Activated B cell treated with CpG ODN at 0.5 μM for 24 hours (primary cell): ENCODE measurements around the gene RHOBTB3. TPM values are rescaled to one million over a fixed set of nuclear protein-coding genes. Genes with fewer than 3 reads are reported as not detected.

ENCODE experiments used
- ATAC-seq: fragments of 200-7000 bp; cut with Tn5 transposase; one replicate; pipeline ENCODE4 v1.10.0; 2021; ENCODE audit warnings: low read depth, mild to moderate bottlenecking, moderate library complexity
- CTCF ChIA-PET: fragments of 350-600 bp; sonication (Branson Sonifier 250); formaldehyde crosslinking; loops from one replicate; lab custom pipeline; 2021; ENCODE audit warnings: antibody characterized with exemption; lab: Charles Lee
- POLR2A ChIA-PET: fragments of 350-600 bp; sonication (Branson Sonifier 250); formaldehyde crosslinking; loops from one replicate; lab custom pipeline; 2021; ENCODE audit warnings: antibody characterized with exemption; lab: Charles Lee
- DNase-seq: peaks from one replicate; pipeline ENCODE4 v3.0.0; 2022
- H3K27ac Mint-ChIP-seq: one replicate; pipeline ENCODE4 v1.8.0; 2020; ENCODE audit warnings: mixed read lengths
- H3K27me3 Mint-ChIP-seq: one replicate; pipeline ENCODE4 v1.8.0; 2021; ENCODE audit warnings: mixed read lengths
- H3K36me3 Mint-ChIP-seq: one replicate; pipeline ENCODE4 v1.8.0; 2021; ENCODE audit warnings: low read depth, mixed read lengths
- H3K4me1 Mint-ChIP-seq: one replicate; pipeline ENCODE4 v1.8.0; 2021; ENCODE audit warnings: mixed read lengths
- H3K4me3 Mint-ChIP-seq: one replicate; pipeline ENCODE4 v1.8.0; 2020; ENCODE audit warnings: mild to moderate bottlenecking, mixed read lengths
- H3K9me3 Mint-ChIP-seq: one replicate; pipeline ENCODE4 v1.8.0; 2020; ENCODE audit warnings: mixed read lengths
- intact Hi-C: fragments of 100-400 bp; cut with micrococcal nuclease; formaldehyde crosslinking; loops from one replicate; pipeline ENCODE4 v1.15.1; 2024
- total RNA-seq: library from RNA; stranded (reverse); gene quantifications from 2 replicates; pipeline ENCODE4 v1.2.3, GENCODE V29; 2022
- TF ChIP-seq, protein P1 (sequence below): fragments of 200-600 bp; IDR thresholded peaks from one replicate; pipeline ENCODE4 v1.8.0; 2022; ENCODE audit warnings: antibody characterized with exemption, mild to moderate bottlenecking

The RHOBTB3 gene
- total RNA-seq, 1 donor from 2014 or later, result 3.3 TPM

DNA sequence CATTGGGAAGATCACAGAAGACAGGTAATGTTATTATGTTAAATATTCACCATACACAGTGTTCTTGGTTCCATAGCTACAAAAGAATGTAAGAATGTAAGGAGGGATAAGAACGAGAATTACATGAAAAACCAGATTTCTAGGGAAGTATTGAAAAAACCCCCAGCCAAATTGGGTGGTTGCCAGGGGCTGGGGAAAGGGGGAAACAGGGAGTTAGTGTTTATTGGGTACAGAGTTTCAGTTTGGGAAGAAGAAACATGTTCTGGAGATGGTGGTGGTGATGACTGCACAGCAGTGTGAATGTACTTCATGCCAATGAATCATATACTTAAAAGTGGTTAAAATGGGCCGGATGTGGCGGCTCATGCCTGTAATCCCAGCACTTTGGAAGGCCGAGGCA, 51.0 kb downstream of the RHOBTB3 start:
- Mint-ChIP-seq H3K27ac (no peak overlapping the region), H3K36me3 (no peaks in the 10 kb centered on the region)
- CTCF ChIA-PET, result interaction anchor here (1.0 to 7.0 kb wide), 22 partner anchors 11 to 554 kb away, joined by 3 to 389 read pairs (median 13); partner anchors contain the start of genes GLRX, RFESD and RHOBTB3

DNA sequence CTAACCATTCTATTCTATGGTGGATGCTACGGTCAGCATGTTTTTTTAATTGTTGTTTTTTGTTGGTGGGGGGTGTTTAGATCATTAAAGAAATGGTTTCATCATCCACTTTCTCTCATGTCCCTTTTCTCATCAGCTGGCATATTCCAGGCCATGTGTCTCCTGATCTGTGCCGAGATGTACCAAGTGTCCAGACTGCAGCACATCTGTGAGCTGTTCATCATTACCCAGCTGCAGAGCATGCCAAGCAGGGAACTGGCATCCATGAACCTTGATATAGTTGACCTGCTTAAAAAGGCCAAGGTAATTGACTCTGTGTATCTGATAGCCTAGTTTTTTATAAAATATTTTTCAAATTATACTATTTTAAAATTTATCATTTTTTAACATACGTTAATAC, 52.5 kb downstream of the RHOBTB3 start:
- TF ChIP-seq, protein P1, sequence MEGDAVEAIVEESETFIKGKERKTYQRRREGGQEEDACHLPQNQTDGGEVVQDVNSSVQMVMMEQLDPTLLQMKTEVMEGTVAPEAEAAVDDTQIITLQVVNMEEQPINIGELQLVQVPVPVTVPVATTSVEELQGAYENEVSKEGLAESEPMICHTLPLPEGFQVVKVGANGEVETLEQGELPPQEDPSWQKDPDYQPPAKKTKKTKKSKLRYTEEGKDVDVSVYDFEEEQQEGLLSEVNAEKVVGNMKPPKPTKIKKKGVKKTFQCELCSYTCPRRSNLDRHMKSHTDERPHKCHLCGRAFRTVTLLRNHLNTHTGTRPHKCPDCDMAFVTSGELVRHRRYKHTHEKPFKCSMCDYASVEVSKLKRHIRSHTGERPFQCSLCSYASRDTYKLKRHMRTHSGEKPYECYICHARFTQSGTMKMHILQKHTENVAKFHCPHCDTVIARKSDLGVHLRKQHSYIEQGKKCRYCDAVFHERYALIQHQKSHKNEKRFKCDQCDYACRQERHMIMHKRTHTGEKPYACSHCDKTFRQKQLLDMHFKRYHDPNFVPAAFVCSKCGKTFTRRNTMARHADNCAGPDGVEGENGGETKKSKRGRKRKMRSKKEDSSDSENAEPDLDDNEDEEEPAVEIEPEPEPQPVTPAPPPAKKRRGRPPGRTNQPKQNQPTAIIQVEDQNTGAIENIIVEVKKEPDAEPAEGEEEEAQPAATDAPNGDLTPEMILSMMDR, result no peak
- intact Hi-C loops, result loop anchor here (5.0 to 10.0 kb wide), 2 partner anchors 179 to 821 kb away; partner anchors contain the start of gene ELL2
- Mint-ChIP-seq H3K27me3 (no peaks in the 10 kb centered on the region), H3K36me3 (no peaks in the 10 kb centered on the region), H3K27ac (no peak overlapping the region), H3K9me3 (no peaks in the 10 kb centered on the region), H3K4me3 (no peak overlapping the region), H3K4me1 (peaks cover 7% of the 10 kb centered on the region)
- CTCF ChIA-PET, result interaction anchor here (0.9 to 7.0 kb wide), 5 partner anchors 25 to 139 kb away, joined by 3 to 389 read pairs (median 47); partner anchors contain the start of gene RFESD
- ATAC-seq (no peak), DNase-seq (no peak)
- POLR2A ChIA-PET, result interaction anchor here (0.7 to 1.2 kb wide), 2 partner anchors 37 to 60 kb away, joined by 3 to 16 read pairs; no protein-coding TSS in a partner anchor

More for the DNA sequence above, 51.0 kb downstream of the RHOBTB3 start:
- no peaks in the 10 kb centered on the region for H3K27me3 Mint-ChIP-seq
- POLR2A ChIA-PET, result interaction anchor here (1.2 to 1.8 kb wide), 3 partner anchors 26 to 40 kb away, joined by 3 to 16 read pairs (median 12); partner anchors contain the start of gene GLRX
- H3K9me3 Mint-ChIP-seq, result no peaks in the 10 kb centered on the region
- intact Hi-C loops, result loop anchor here (5.0 to 10.0 kb wide), 2 partner anchors 180 to 823 kb away; partner anchors contain the start of gene ELL2
- DNase-seq (no peak), ATAC-seq (no peak)
- H3K4me1 Mint-ChIP-seq, result peaks cover 7% of the 10 kb centered on the region
- TF ChIP-seq, protein P1, result no peak
- H3K4me3 Mint-ChIP-seq, result no peak overlapping the region

DNA sequence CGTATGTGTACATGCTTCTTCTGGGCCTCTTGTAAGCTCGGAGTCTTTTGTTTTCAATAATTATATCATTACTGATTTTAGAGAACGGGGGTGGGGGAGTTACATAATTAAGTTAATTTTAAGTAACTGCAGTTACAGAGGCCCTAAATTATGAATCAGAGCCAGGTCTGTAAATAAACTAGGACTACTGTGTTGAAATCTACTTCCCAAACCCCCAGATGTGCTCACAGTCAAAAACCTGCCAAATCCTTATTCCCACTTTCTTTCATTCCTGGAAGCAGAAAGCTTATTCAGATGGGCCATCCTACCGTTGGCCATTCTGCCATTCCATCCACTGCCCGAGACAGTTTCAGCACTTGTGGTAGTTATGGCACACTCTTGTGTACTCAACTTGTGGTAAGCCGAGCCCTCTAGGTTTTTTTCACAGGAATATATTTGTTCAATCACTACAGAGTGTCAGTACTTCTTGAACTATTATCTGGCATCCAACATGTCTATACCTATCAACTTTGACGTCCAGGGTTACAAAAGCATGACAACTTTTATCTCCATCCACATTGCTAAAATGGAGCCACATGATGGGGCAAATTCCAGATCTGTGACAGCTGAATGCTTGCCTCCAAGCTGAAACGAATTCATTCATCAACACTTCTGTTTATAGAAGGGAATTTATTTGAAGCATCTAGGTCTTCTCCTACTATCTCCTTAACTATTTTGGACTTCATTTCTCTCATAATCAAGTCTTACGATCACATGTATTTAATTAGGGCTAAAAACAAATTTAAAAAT, 53.6 kb downstream of the RHOBTB3 start:
- Mint-ChIP-seq H3K36me3 (no peaks in the 10 kb centered on the region), H3K27me3 (no peaks in the 10 kb centered on the region), H3K9me3 (no peaks in the 10 kb centered on the region), H3K4me3 (no peak overlapping the region), H3K4me1 (peaks cover 11% of the 10 kb centered on the region), H3K27ac (no peak overlapping the region)
- POLR2A ChIA-PET, result no interaction called here
- ATAC-seq (no peak), DNase-seq (no peak)
- TF ChIP-seq, protein P1, result no peak
- CTCF ChIA-PET, result interaction anchor here (0.6 to 7.0 kb wide), 5 partner anchors 24 to 161 kb away, joined by 3 to 389 read pairs (median 4); no protein-coding TSS in a partner anchor
- intact Hi-C loops, result loop anchor here (5.0 to 10.0 kb wide), 2 partner anchors 178 to 820 kb away; partner anchors contain the start of gene ELL2

DNA sequence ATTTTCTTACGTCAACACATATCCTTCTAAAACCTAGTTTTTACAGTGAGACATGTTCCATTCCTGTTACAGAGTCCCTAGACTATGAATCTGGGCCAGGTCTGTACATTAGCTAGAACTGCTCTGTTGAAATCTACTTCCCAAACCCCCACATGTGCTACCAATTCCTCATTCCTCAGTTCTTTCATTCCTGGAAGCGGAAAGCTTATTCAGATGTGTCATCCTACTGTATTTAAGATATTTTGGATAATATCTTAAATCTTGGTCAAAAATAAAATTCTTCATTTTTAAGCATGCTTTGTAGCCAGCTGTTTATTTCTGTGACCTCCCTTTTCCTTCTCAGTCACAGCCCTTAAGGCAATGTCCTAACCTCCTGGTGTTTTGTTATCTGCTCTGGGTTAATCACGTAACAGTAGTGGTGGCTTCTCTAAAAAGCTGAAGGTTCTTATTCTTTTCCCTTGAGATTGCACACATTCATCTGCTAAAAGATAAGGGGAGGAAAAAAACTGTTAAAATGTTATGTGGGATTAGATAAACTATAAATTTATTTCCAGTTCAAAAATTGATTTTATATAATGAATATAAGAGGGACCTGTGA, 55.8 kb downstream of the RHOBTB3 start:
- POLR2A ChIA-PET, result no interaction called here
- no peak for ATAC-seq
- no peaks in the 10 kb centered on the region for H3K27me3 Mint-ChIP-seq
- H3K36me3 Mint-ChIP-seq, result no peaks in the 10 kb centered on the region
- H3K27ac Mint-ChIP-seq, result no peak overlapping the region
- TF ChIP-seq, protein P1, result no peak
- no peak overlapping the region for H3K4me3 Mint-ChIP-seq
- CTCF ChIA-PET, result interaction anchor here (1.8 to 7.0 kb wide), 2 partner anchors 35 to 55 kb away, joined by 5 to 389 read pairs; partner anchors contain the start of gene GLRX
- H3K4me1 Mint-ChIP-seq, result peaks cover 5% of the 10 kb centered on the region
- H3K9me3 Mint-ChIP-seq, result no peaks in the 10 kb centered on the region
- DNase-seq, result no peak
- intact Hi-C loops, result loop anchor here (10.0 kb wide), 1 partner anchor 818 kb away; no protein-coding TSS in a partner anchor
